MM.1S (cell line): ENCODE measurements around the gene NUSAP1.

Source experiments
- EZH2 ChIP-seq: fragments of 300-600 bp; sonication (generic); optimal IDR thresholded peaks from 2 replicates; pipeline ENCODE3; 2017; ENCODE audit warnings: low read depth, mild to moderate bottlenecking, antibody characterized with exemption, low read length, mixed read lengths
- EZH2phosphoT487 ChIP-seq: fragments of 300-600 bp; sonication (generic); IDR thresholded peaks from 2 replicates; pipeline ENCODE4 v1.6.1; 2018; ENCODE audit warnings: antibody characterized with exemption, low read length

GRCh38 chr15:41377978-41378377 is 45.3 kb downstream of the NUSAP1 start:
- TF ChIP-seq EZH2 (no peak), EZH2phosphoT487 (no peak)
